IPS-11a (cell line): ENCODE results near the gene GMCL1.
"Not testable (repeated sequence)": the region's sequence is repeated elsewhere in the genome, so short reads cannot be mapped to it uniquely, and the experiment has no call there.

ENCODE experiments used
- H3K4me3 ChIP-seq: one replicate; pipeline ENCODE4 v1.5.1; 2013; ENCODE audit warnings: low read depth, low read length, control low read depth

GMCL1 gene, protein sequence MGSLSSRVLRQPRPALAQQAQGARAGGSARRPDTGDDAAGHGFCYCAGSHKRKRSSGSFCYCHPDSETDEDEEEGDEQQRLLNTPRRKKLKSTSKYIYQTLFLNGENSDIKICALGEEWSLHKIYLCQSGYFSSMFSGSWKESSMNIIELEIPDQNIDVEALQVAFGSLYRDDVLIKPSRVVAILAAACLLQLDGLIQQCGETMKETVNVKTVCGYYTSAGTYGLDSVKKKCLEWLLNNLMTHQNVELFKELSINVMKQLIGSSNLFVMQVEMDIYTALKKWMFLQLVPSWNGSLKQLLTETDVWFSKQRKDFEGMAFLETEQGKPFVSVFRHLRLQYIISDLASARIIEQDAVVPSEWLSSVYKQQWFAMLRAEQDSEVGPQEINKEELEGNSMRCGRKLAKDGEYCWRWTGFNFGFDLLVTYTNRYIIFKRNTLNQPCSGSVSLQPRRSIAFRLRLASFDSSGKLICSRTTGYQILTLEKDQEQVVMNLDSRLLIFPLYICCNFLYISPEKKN

DNA sequence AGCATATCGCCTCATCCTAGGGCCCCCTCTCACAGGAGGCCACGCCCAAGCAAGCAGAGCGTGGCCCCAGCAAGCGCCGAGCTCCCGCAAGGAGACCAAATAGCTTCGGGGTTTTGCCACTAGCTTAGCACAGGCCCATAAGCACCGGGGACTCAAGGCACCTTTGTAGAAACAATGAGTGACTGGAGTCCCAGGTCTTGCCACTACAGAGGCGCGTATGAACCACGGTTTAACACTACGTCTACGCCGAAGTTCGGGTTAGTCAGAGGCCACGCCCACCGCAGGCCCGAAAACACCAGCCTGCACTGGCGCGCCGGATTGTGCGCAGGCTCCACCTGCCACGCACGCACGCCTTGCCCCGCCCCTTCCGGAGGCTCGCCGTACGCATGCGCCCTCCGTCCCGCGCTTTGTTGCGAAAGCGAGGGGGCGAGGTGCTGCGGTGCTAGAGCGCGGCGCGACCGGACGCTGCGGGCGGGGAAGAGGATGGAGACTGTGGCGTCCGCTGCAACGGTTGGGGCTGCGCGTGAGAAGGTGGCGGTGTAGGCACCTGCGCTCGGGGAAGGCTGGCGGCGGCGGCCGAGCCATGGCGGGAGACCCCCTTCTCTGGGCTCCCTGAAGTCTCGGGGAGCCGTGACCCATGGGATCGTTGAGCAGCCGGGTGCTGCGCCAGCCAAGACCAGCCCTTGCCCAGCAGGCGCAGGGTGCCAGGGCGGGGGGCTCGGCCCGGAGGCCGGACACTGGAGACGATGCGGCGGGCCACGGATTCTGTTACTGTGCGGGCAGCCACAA, at the start of gene GMCL1:
Gene GMCL1, plus strand, starts transcription at position 405 of the 789 bp plus-strand sequence. Its CDS starts 233 bp downstream, at position 638.
- peak within 1 kb of the TSS; percentile 85 for H3K4me3 ChIP-seq

- no peak overlapping the region for H3K4me3 ChIP-seq
These were observed 48.5 kb upstream of the GMCL1 start for GRCh38 chr2:69780921-69781320.

DNA sequence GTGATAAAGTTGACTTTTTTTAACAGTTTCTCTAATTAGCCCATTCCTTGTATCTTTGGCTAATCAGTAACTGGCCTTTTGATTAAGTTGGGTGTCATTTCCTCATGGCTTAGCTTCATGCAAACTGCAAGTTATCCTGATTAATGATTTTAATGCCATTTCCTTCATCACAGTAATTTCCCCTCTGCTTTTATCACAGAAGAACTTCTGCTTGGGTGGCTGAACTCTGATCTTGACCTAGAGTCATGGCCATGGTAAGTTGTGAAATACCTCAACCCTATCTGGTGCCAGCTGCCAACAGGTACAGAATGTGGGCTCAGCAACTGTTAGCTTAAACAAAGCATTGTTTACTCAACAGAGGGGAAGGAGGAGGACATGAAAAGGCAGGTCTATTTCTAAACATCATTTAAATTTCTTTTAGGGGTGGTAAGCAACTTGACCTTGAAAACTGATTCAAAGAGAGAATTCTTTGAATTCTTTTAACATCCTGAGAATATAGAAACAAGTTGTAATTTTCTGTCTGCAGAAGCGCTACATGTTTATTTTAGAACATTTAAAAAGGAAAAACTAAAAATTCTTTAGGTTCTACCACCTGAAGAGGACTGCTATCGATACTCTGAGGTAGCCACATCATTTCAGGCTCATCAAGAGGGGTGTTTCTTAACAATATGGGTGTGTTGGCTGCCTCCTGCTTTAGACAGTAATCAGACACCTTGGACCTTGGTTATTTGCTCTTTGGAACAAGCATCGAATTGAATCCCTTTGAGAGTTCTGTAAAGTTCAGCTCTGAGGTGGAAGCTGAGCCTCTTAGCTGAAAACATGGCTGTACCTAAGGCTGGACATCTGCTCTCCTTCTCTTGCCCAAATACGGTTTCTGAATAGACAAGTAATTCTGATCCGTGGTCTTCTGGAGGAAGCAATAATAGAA, 47.9 kb upstream of the GMCL1 start:
- no peak overlapping the region for H3K4me3 ChIP-seq

GRCh38 chr2:69784228-69784627, 45.2 kb upstream of the GMCL1 start:
- no peak overlapping the region for H3K4me3 ChIP-seq

DNA sequence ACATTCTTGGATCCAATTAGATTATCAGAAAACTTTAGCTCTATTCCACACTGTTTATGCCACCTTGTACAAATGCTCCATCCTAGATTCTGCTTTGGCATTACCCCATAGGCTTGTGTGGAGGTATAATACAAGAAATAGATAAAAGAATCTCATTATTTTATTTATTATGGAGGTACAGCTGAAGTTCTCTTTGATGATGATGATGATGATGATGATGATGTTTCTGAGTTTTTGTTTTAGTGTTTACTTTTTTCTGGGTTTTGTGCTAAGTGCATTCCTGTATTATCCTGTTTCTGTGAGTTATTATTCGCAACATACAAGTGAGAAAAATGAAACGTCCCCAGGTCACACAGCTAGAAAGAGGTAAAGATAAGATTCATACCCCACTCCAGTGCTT, 44.1 kb upstream of the GMCL1 start:
- H3K4me3 ChIP-seq: no peak overlapping the region

GRCh38 chr2:69786052-69786560, 43.4 kb upstream of the GMCL1 start:
- no peak overlapping the region for H3K4me3 ChIP-seq

GRCh38 chr2:69789175-69789721, 40.2 kb upstream of the GMCL1 start:
- H3K4me3 ChIP-seq: no peak overlapping the region

DNA sequence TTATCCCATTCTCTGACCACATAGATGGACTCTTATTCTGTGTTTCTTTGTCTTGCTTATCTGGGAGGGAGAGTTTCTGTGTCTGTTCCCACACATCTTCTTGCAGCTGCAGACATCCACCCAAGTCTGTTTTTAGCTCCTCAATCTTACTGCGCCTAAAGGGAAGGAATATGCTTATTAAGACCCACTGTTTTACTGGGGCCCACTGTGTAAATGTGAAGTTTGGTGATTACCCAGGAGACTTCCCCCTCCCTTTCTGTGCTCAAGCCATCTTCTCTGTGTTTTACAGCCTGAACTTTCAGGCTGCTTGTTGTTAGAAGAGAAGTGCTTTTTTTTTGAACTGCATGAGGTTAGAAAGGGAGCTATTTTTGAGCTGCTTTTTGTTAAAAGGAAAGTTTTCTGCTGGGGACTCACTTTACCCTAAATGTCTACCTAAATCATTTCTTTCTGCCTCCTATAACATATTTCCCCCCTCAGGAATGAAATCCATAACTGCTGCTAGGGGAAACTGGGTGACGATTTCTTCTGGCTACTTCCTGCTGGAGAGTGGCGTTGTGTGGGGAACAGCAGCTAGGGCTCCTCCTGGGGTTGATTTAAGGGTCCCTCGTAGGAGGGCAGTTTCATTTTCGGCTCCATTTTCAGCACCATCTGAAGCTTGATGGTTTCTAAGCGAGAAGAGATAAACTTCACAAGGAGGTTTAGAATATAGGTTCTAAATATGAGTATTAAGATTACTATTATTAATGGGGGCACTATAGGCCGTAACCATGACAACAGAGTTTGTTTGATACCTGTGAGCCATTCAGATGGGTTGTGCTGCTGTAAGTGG, 39.5 kb upstream of the GMCL1 start:
- no peak overlapping the region for H3K4me3 ChIP-seq

- H3K4me3 ChIP-seq: no peak overlapping the region
These were observed 38.9 kb upstream of the GMCL1 start for GRCh38 chr2:69790601-69790959.

GRCh38 chr2:69791045-69791444, 38.4 kb upstream of the GMCL1 start:
- H3K4me3 ChIP-seq: no peak overlapping the region

DNA sequence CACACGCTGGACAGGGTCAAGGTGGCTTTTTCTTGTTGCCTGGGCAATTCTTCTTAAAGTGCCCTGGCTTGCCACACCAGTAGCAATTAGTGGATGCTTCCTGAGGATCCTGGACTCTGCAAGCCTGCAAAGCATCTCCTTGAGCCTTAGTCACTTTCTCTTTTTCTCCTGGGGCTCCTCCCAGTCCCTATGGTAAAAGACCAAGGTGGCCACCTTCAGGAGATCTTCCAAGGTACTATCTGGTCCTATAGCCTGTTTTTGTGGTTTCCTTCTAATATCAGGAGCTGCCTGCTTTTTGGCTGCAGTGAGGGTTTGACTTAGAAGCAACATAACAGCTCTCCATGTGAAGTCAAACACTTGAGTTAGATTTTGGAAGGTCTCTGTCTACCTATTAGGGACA, 33.3 kb upstream of the GMCL1 start:
- no peak overlapping the region for H3K4me3 ChIP-seq

DNA sequence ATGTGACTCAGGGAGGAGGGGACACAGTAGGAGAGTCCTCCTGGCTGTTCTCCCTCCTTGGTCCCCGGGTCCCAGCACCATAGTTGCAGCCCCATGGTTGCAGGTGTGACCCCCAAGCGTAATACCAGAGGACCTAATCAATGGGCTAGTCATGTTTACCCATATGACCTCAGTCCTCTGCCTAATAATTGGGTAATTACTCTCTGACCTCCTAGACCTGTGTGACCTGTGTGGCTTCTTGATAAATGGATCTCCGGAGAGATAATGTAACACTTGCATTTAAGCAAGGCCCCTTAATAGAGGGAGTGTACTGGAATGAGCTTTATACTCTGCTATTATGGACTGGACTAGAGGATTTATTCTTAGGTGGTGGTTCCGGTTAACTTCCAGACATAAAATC, 32.2 kb upstream of the GMCL1 start:
- no peak overlapping the region for H3K4me3 ChIP-seq

DNA sequence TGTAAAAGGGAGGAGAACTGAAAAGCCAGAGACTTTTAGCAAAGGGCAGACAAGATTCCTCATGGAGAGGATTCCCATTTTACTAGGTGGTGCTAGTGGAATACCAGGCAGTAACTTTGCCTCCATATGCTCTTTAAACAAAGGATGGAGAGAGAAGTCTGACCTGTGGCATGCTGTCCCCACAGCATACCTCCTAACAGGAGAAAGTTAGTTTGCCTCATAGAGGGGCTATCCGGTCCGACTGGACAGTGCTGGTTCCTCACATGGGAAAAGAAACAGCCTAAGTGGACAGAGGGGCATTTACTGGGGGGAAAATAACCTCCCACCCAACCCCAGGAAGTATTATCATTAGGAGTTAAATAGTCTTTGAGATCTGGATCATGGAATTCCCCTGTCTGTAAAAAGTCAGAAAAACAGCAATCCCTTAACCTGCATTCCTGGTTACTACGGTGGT, 31.6 kb upstream of the GMCL1 start:
- no peak overlapping the region for H3K4me3 ChIP-seq

DNA sequence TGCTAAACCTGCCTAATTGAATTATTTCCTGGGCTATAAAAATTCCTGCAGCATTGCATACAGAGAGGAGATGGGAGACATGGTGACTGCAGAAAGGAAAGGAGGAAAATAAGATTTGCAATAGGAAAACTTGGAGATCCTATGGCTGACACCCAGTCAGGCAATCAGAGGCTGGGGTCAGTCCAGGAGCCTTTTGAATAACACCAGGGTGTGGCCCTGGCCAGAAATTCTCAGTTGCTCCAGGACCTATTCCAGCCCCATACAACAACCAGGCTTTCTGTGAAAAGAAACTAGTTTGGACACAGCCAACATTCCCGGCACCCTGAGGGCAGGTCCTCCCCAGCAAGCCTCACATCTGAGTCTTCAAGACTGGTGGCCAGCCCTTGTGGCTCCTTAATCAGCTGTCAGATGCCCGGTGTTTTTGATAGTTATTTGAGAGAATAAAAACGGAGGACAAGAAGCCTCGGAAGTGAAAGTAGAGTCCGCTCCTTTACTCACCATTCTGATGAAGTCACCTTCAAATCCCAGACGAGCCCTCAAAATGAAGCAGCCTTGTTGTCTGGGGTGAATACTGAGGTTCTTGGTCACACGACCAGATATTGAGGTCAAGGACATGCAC, 31.1 kb upstream of the GMCL1 start:
- H3K4me3 ChIP-seq: no peak overlapping the region

GRCh38 chr2:69798909-69799526, 30.4 kb upstream of the GMCL1 start:
- H3K4me3 ChIP-seq: no peak overlapping the region

- H3K4me3 ChIP-seq: no peak overlapping the region
These were observed 27.6 kb upstream of the GMCL1 start for GRCh38 chr2:69801745-69802290.

DNA sequence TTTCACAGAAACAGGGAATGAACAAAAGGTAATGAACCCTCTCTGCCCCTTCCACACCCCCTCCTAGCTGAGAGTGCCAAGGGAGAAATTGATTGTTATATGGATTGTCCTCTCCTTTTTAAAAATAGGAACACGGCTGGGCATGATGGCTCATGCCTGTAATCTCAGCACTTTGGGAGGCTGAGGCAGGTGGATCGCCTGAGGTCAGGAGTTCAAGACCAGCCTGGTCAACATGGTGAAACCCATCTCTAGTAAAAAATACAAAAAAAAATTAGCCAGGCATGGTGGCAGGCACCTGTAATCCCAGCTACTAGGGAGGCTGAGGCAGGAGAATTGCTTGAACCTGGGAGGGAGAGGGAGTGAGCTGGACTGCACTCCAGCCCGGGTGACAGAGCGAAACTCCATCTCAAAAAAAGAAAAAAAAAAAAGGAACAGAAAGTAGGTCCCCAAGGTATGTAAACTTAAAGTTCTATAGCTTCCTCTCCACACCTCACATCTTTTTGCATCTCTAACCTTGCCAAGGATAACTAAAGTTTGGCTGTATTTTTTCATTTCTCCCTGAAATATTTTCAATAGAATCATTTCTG, 26.6 kb upstream of the GMCL1 start:
- H3K4me3 ChIP-seq: not testable (repeated sequence)

DNA sequence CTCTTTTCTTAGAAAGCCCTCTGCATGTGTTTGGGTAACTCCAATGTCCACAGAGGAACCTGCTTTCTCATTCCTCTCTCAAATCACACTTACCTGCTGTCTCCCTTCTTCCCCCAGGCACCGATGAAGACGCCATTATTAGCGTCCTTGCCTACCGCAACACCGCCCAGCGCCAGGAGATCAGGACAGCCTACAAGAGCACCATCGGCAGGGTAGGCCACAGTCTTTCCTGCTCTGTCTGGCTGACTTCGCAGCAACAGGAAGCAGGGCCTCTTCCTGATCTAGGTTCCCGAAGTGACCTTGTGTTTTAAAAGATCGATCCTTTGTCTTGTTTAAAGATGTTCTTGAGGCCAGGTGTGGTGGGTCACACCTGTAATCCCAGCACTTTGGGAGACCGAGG, 25.0 kb upstream of the GMCL1 start:
- no peak overlapping the region for H3K4me3 ChIP-seq
